Osteoblast (primary cell): Measurements from ENCODE around the gene TMEM62. TPM values are rescaled to one million over a fixed set of nuclear protein-coding genes. Genes with fewer than 3 reads are reported as not detected.

Experiments
- DNase-seq: peaks from one replicate; pipeline ENCODE4 v3.0.0; 2011; ENCODE audit warnings: low spot score, mixed read lengths; ENCODE audit not compliant: insufficient read length; ENCODE audit errors: missing footprints
- H2AFZ ChIP-seq: 2 replicates; pipeline ENCODE4 v1.6.0; 2011; ENCODE audit warnings: mild to moderate bottlenecking, low read length
- H3K27ac ChIP-seq: 2 replicates; pipeline ENCODE4 v1.5.1; 2011; ENCODE audit warnings: mild to moderate bottlenecking, low read depth, low read length, moderate library complexity
- H3K27me3 ChIP-seq: 2 replicates; pipeline ENCODE4 v1.6.0; 2012; ENCODE audit warnings: mild to moderate bottlenecking, control low read depth, inconsistent platforms, low read length, moderate library complexity; ENCODE audit not compliant: insufficient read depth
- H3K36me3 ChIP-seq: 2 replicates; pipeline ENCODE4 v1.5.1; 2011; ENCODE audit warnings: mild to moderate bottlenecking, low read length, control low read depth, moderate library complexity; ENCODE audit not compliant: insufficient read depth
- H3K4me1 ChIP-seq: 2 replicates; pipeline ENCODE4 v1.5.1; 2011; ENCODE audit warnings: mild to moderate bottlenecking, low read length, control low read depth, moderate library complexity; ENCODE audit not compliant: insufficient read depth
- H3K4me2 ChIP-seq: 2 replicates; pipeline ENCODE4 v1.6.0; 2011; ENCODE audit warnings: mild to moderate bottlenecking, low read length; ENCODE audit not compliant: insufficient read depth
- H3K4me3 ChIP-seq: fragments of 200-600 bp; sonication (generic); 3 replicates; pipeline ENCODE4 v1.5.1; 2012; ENCODE audit warnings: mild to moderate bottlenecking, low read length, inconsistent platforms; ENCODE audit not compliant: insufficient read depth
- H3K79me2 ChIP-seq: 2 replicates; pipeline ENCODE4 v1.6.0; 2012; ENCODE audit warnings: mild to moderate bottlenecking, low read length, control low read depth, inconsistent platforms; ENCODE audit not compliant: insufficient read depth
- H3K9me3 ChIP-seq: 2 replicates; pipeline ENCODE4 v1.5.1; 2011; ENCODE audit warnings: low read depth, low read length, control low read depth
- H4K20me1 ChIP-seq: 2 replicates; pipeline ENCODE4 v1.6.0; 2012; ENCODE audit warnings: mild to moderate bottlenecking, low read length, control low read depth; ENCODE audit not compliant: insufficient read depth
- CTCF ChIP-seq: IDR thresholded peaks from 2 replicates; pipeline ENCODE4 v1.5.1; 2011; ENCODE audit warnings: mild to moderate bottlenecking, low read depth, low read length, moderate library complexity; ENCODE audit errors: extremely low read depth
- total RNA-seq: library from RNA; depleted of rRNA; stranded (reverse); fragments of >200 nt; gene quantifications from 2 replicates; pipeline ENCODE4 v1.2.3, GENCODE V29; 2012

The TMEM62 gene
- total RNA-seq, 1 donor, result 17.7 TPM

- peak overlapping the region; percentile 95 for H3K4me2 ChIP-seq
- H3K4me1 ChIP-seq, result peaks cover 11% of the 10 kb centered on the region
- peaks cover 4% of the 10 kb centered on the region for H3K27me3 ChIP-seq
- peak overlapping the region; percentile 93 for H3K4me3 ChIP-seq
- H3K36me3 ChIP-seq, result peaks cover under 1% of the 10 kb centered on the region
- DNase-seq, result no peak
- no peaks in the 10 kb centered on the region for H4K20me1 ChIP-seq
- no peaks in the 10 kb centered on the region for H3K9me3 ChIP-seq
- H3K79me2 ChIP-seq, result peaks cover 19% of the 10 kb centered on the region
- H2AFZ ChIP-seq, result peak overlapping the region; percentile 98
- no peak for TF ChIP-seq CTCF
- peak overlapping the region; percentile 26 for H3K27ac ChIP-seq
Observed at GRCh38 chr15:43134157-43134635, 810 bp downstream of the TMEM62 start.

GRCh38 chr15:43135351-43135750 lies 2.0 kb downstream of the TMEM62 start:
- no peaks in the 10 kb centered on the region for H3K27me3 ChIP-seq
- H3K4me3 ChIP-seq, result no peak overlapping the region
- peaks cover 19% of the 10 kb centered on the region for H3K79me2 ChIP-seq
- no peak overlapping the region for H2AFZ ChIP-seq
- H3K27ac ChIP-seq, result no peak overlapping the region
- no peaks in the 10 kb centered on the region for H3K9me3 ChIP-seq
- no peaks in the 10 kb centered on the region for H4K20me1 ChIP-seq
- no peak for DNase-seq
- H3K4me1 ChIP-seq, result peaks cover 11% of the 10 kb centered on the region
- no peak overlapping the region for H3K4me2 ChIP-seq
- peaks cover 11% of the 10 kb centered on the region for H3K36me3 ChIP-seq
- no peak for TF ChIP-seq CTCF

- H4K20me1 ChIP-seq, result no peaks in the 10 kb centered on the region
- H3K4me1 ChIP-seq, result no peaks in the 10 kb centered on the region
- H3K9me3 ChIP-seq, result no peaks in the 10 kb centered on the region
- H3K4me2 ChIP-seq, result no peak overlapping the region
- TF ChIP-seq CTCF, result no peak
- no peaks in the 10 kb centered on the region for H3K79me2 ChIP-seq
- H3K27ac ChIP-seq, result no peak overlapping the region
- H3K4me3 ChIP-seq, result no peak overlapping the region
- no peak for DNase-seq
- peaks cover 17% of the 10 kb centered on the region for H3K36me3 ChIP-seq
- no peaks in the 10 kb centered on the region for H3K27me3 ChIP-seq
- H2AFZ ChIP-seq, result no peak overlapping the region
Observed at GRCh38 chr15:43143203-43143941, 10.0 kb downstream of the TMEM62 start.

- TF ChIP-seq CTCF, result no peak
- no peak for DNase-seq
- Histone ChIP-seq H3K9me3 (no peaks in the 10 kb centered on the region), H4K20me1 (no peaks in the 10 kb centered on the region), H3K4me1 (peaks cover under 1% of the 10 kb centered on the region), H3K36me3 (peaks cover 13% of the 10 kb centered on the region), H3K27ac (no peak overlapping the region), H3K27me3 (no peaks in the 10 kb centered on the region), H3K4me2 (no peak overlapping the region), H3K4me3 (no peak overlapping the region), H2AFZ (no peak overlapping the region), H3K79me2 (no peaks in the 10 kb centered on the region)
Observed at GRCh38 chr15:43144512-43144911, 11.1 kb downstream of the TMEM62 start.
